Activated CD8-positive, alpha-beta T cell treated with anti-CD3 and anti-CD28 coated beads for 36 hours (primary cell): ENCODE data around the gene AEN. TPM values are rescaled to one million over a fixed set of nuclear protein-coding genes. Genes with fewer than 3 reads are reported as not detected.

ENCODE experiments used
- ATAC-seq: fragments of 200-7000 bp; cut with Tn5 transposase; one replicate; pipeline ENCODE4 v1.10.0; 2021; ENCODE audit warnings: mild to moderate bottlenecking, moderate library complexity
- CTCF ChIA-PET: fragments of 350-600 bp; sonication (Branson Sonifier 250); formaldehyde crosslinking; loops from one replicate; lab custom pipeline; 2021; ENCODE audit warnings: antibody characterized with exemption; lab: Charles Lee
- POLR2A ChIA-PET: fragments of 350-600 bp; sonication (Branson Sonifier 250); formaldehyde crosslinking; loops from one replicate; lab custom pipeline; 2021; ENCODE audit warnings: antibody characterized with exemption; lab: Charles Lee
- DNase-seq: peaks from one replicate; pipeline ENCODE4 v3.0.0-alpha.2; 2020
- H3K27ac Mint-ChIP-seq: one replicate; pipeline ENCODE4 v1.8.0; 2021; ENCODE audit warnings: mild to moderate bottlenecking, mixed read lengths
- H3K27me3 Mint-ChIP-seq: one replicate; pipeline ENCODE4 v1.8.0; 2021; ENCODE audit warnings: mixed read lengths
- H3K36me3 Mint-ChIP-seq: one replicate; pipeline ENCODE4 v1.8.0; 2021; ENCODE audit warnings: low read depth, mixed read lengths
- H3K4me1 Mint-ChIP-seq: one replicate; pipeline ENCODE4 v1.8.0; 2021; ENCODE audit warnings: low read depth, mixed read lengths
- H3K4me3 Mint-ChIP-seq: one replicate; pipeline ENCODE4 v1.8.0; 2021; ENCODE audit warnings: mild to moderate bottlenecking, moderate library complexity, mixed read lengths
- H3K9me3 Mint-ChIP-seq: one replicate; pipeline ENCODE4 v1.8.0; 2021; ENCODE audit warnings: mixed read lengths
- CTCF ChIP-seq: fragments of 200-600 bp; IDR thresholded peaks from one replicate; pipeline ENCODE4 v1.8.0; 2022; ENCODE audit warnings: antibody characterized with exemption, mild to moderate bottlenecking
- intact Hi-C: fragments of 100-400 bp; cut with micrococcal nuclease; formaldehyde crosslinking; loops from one replicate; pipeline ENCODE4 v1.10.0; 2022
- total RNA-seq, 2 experiments: library from RNA; stranded (reverse); gene quantifications; one replicate each; pipeline ENCODE4 v1.2.3, GENCODE V29; 2021

AEN gene
- total RNA-seq, 2 experiments from 2014 or later, result 55.2 to 58.4 TPM

DNA sequence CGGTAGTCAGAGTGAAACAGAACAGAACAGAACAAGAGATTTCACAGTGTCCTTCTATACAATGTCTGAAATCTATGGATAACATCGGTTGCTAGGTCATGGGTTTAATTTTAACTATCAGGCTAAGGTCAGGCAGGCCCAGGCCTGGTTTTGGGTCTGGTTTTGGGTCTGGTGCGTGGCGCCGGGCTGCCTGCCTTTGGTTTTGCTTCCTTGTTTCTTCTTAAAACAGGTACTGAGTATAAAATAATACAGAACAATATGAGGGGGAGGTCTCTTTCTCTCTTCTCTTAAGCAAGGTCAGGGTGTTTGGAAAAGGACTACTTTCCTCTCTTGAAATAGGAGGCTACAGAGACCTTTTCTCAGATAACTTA, 1.4 kb downstream of the AEN start:
- Mint-ChIP-seq H3K4me1 (peaks cover 48% of the 10 kb centered on the region), H3K27ac (peak overlapping the region; percentile 89), H3K36me3 (peaks cover 52% of the 10 kb centered on the region), H3K27me3 (peaks cover 3% of the 10 kb centered on the region), H3K4me3 (peak overlapping the region; percentile 85), H3K9me3 (no peaks in the 10 kb centered on the region)
- TF ChIP-seq CTCF, result no peak
- ChIA-PET POLR2A (interaction anchor here (1.1 to 2.3 kb wide), 6 partner anchors 10 to 158 kb away, joined by 3 to 16 read pairs (median 7); partner anchors contain the start of genes MRPL46 and MRPS11), CTCF (interaction anchor here (0.8 to 1.6 kb wide), 3 partner anchors 13 to 42 kb away, joined by 3 to 11 read pairs (median 6); partner anchors contain the start of gene ISG20)
- DNase-seq (no peak), ATAC-seq (no peak)
- intact Hi-C loops, result loop anchor here (5.0 kb wide), 3 partner anchors 40 to 155 kb away; partner anchors contain the start of genes DET1, MRPL46 and MRPS11

DNA sequence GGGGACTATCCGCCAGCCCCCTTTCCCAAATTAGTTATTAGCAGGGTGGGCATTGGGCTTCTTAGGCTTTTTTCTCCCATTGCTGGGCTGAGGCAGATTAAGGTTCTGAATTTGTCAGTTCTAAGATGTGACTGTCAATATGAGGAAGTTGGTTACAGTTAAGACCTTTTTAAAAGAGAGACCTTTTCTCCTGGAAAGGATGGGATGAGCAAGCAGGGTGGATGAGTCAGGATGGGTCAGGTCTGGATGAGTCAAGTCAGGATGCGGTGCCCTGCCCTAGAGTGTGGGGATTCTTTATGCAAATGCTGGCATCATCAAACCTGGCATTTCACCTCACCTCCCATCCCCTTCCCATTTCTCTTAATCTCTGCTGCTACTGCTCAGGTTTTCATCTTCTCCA, 1.9 kb downstream of the AEN start:
- DNase-seq (peak; percentile 87), ATAC-seq (peak; percentile 48)
- peak overlapping the region; percentile 85 for H3K4me3 Mint-ChIP-seq
- POLR2A ChIA-PET, result interaction anchor here (1.2 kb wide), 1 partner anchor 9 kb away, joined by 4 read pairs; no protein-coding TSS in a partner anchor
- H3K36me3 Mint-ChIP-seq, result peaks cover 56% of the 10 kb centered on the region
- no peaks in the 10 kb centered on the region for H3K9me3 Mint-ChIP-seq
- peaks cover 53% of the 10 kb centered on the region for H3K4me1 Mint-ChIP-seq
- CTCF ChIA-PET, result interaction anchor here (2.4 to 3.7 kb wide), 5 partner anchors 12 to 41 kb away, joined by 18 to 42 read pairs (median 30); partner anchors contain the start of gene ISG20
- TF ChIP-seq CTCF, result no peak
- peaks cover 3% of the 10 kb centered on the region for H3K27me3 Mint-ChIP-seq
- peak overlapping the region; percentile 89 for H3K27ac Mint-ChIP-seq
- intact Hi-C loops, result loop anchor here (5.0 kb wide), 3 partner anchors 39 to 156 kb away; partner anchors contain the start of genes DET1, MRPL46 and MRPS11

GRCh38 chr15:88623632-88624031, 2.5 kb downstream of the AEN start:
- ChIA-PET CTCF (interaction anchor here (1.1 to 3.7 kb wide), 12 partner anchors 9 to 221 kb away, joined by 3 to 42 read pairs (median 14); partner anchors contain the start of gene ISG20), POLR2A (interaction anchor here (1.0 to 1.9 kb wide), 5 partner anchors 8 to 41 kb away, joined by 3 to 11 read pairs (median 4); no protein-coding TSS in a partner anchor)
- Mint-ChIP-seq H3K4me3 (peak overlapping the region; percentile 85), H3K27me3 (peaks cover 3% of the 10 kb centered on the region), H3K27ac (peak overlapping the region; percentile 89), H3K9me3 (no peaks in the 10 kb centered on the region), H3K36me3 (peaks cover 61% of the 10 kb centered on the region), H3K4me1 (peaks cover 59% of the 10 kb centered on the region)
- DNase-seq, result no peak
- intact Hi-C loops, result loop anchor here (5.0 kb wide), 3 partner anchors 39 to 156 kb away; partner anchors contain the start of genes DET1, MRPL46 and MRPS11
- no peak for TF ChIP-seq CTCF
- no peak for ATAC-seq

- H3K27ac Mint-ChIP-seq, result peak overlapping the region; percentile 89
- POLR2A ChIA-PET, result interaction anchor here (1.0 to 1.9 kb wide), 7 partner anchors 8 to 157 kb away, joined by 3 to 11 read pairs (median 4); partner anchors contain the start of genes MRPL46 and MRPS11
- H3K4me1 Mint-ChIP-seq, result peaks cover 66% of the 10 kb centered on the region
- no peaks in the 10 kb centered on the region for H3K9me3 Mint-ChIP-seq
- H3K36me3 Mint-ChIP-seq, result peaks cover 68% of the 10 kb centered on the region
- peaks cover 3% of the 10 kb centered on the region for H3K27me3 Mint-ChIP-seq
- peak; percentile 75 for TF ChIP-seq CTCF
- H3K4me3 Mint-ChIP-seq, result peak overlapping the region; percentile 85
- CTCF ChIA-PET, result interaction anchor here (0.6 to 3.7 kb wide), 26 partner anchors 9 to 397 kb away, joined by 3 to 42 read pairs (median 3); partner anchors contain the start of gene ISG20
- ATAC-seq, result peak; percentile 48
- peak; percentile 55 for DNase-seq
- intact Hi-C loops, result loop anchor here (5.0 kb wide), 3 partner anchors 38 to 157 kb away; partner anchors contain the start of genes DET1, MRPL46 and MRPS11
Measured at GRCh38 chr15:88624156-88624970, 3.2 kb downstream of the AEN start.
